WI38 (cell line): Measurements from ENCODE around the gene MEGF11.

Experiments
- H3K4me3 ChIP-seq: 2 replicates; pipeline ENCODE4 v1.5.1; 2011; ENCODE audit warnings: low read depth, mild to moderate bottlenecking, control low read depth, low read length
- TF ChIP-seq, protein P1 (sequence below): IDR thresholded peaks from 2 replicates; pipeline ENCODE4 v1.5.1; 2012; ENCODE audit warnings: low read depth, mild to moderate bottlenecking, control low read depth, low read length

Gene MEGF11

DNA sequence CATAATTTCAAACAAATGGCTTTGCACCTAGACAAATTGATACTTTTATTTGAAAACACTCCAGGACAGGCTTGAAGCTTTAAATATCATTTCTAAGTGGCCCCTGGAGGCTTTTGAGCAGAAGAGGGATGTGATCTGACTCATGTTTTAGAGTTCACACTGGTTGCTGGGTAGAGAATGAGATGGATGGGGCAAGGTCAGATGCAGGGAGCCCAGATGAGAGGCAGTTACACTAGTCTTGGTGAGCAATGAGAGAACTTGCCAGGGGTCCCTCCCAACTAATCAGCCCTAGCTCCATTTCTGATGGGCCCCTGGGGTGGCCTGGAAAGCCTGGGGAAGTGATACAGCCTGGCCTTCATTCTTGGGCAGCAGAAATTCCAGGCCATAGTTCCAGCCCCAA is 190.4 kb downstream of the MEGF11 start:
- TF ChIP-seq, protein P1, sequence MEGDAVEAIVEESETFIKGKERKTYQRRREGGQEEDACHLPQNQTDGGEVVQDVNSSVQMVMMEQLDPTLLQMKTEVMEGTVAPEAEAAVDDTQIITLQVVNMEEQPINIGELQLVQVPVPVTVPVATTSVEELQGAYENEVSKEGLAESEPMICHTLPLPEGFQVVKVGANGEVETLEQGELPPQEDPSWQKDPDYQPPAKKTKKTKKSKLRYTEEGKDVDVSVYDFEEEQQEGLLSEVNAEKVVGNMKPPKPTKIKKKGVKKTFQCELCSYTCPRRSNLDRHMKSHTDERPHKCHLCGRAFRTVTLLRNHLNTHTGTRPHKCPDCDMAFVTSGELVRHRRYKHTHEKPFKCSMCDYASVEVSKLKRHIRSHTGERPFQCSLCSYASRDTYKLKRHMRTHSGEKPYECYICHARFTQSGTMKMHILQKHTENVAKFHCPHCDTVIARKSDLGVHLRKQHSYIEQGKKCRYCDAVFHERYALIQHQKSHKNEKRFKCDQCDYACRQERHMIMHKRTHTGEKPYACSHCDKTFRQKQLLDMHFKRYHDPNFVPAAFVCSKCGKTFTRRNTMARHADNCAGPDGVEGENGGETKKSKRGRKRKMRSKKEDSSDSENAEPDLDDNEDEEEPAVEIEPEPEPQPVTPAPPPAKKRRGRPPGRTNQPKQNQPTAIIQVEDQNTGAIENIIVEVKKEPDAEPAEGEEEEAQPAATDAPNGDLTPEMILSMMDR = no peak
- H3K4me3 ChIP-seq = no peak overlapping the region

DNA sequence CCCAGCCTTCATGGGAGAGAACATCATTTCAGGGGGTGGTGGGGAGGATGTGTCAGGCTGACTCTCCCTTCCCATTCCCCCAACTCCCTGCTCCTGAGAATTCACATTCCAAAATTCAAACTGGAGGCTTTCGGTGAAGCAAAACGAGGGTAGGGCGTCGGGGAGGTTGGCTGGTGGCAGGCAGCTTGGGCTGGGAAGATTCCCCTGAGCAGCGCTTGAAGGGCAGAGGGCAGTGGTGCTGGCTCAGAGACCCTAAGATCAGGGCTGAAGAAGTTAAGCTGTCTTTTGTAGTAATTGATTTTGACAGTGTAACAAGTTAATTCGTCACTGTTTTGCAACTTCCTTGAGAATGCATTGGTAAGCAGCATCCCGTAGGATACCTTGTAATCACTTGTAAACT is 196.5 kb downstream of the MEGF11 start:
- TF ChIP-seq, protein P1 = no peak
- no peak overlapping the region for H3K4me3 ChIP-seq

DNA sequence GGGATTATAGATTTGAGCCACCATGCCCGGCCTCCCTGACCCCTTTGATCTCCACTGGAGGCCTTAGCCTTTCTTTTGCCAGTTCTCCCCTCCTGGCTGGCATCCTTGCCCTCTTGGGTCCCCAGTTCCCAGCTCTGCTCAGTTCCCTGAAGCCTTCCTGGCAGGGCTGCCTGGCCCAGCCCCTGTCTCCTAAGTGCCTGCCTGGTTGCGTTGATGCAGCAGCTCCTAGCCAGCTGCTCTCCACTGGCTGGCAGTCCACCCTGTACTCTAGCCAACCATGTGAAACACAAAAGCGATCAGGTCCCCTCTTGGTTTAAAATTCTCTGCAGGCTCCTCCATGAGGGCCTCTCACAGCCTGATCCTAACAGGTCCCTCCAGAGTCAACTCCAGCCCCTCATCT is 199.6 kb downstream of the MEGF11 start:
- no peak overlapping the region for H3K4me3 ChIP-seq
- TF ChIP-seq, protein P1 = no peak

DNA sequence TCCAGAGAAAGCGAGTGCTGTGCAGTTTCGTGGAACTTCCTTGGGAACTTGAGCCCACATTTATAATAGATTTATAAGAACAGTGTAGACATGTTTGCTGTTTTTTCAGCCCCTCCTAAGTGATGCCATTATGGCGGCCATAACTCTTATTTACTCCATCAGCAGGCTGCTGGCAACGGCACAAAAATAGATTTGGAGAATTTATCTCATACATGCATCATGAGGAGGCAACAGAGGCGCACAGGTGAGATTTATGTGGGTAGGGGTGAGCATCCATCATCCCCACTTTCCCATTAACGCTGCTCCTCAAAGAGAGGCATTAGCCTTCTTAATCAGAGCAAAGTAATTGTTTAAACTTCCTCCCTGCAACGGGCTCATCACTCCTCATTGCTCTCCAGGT is 201.7 kb downstream of the MEGF11 start:
- TF ChIP-seq, protein P1 = no peak

DNA sequence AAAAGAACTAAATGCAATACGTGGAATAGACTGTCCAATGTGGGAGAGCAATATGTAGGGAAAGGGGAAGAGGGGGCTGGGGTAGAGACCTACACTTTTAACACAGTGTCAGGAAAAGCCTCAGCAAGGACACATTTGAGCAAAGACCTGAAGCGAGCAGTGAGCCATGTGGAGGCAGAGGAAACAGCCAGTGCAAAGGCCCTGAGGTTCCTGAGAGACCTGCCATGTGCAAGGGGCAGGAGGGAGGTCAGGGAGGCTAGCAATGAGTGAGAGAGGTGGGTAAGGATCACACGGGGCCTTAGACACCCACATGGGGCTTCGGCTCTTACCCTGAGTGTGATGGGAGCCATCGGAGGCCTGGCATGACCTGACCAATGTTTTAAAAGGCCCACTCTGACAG is 203.3 kb downstream of the MEGF11 start:
- TF ChIP-seq, protein P1 = no peak
- H3K4me3 ChIP-seq = no peak overlapping the region

More for the DNA sequence above, 201.7 kb downstream of the MEGF11 start:
- H3K4me3 ChIP-seq = no peak overlapping the region

DNA sequence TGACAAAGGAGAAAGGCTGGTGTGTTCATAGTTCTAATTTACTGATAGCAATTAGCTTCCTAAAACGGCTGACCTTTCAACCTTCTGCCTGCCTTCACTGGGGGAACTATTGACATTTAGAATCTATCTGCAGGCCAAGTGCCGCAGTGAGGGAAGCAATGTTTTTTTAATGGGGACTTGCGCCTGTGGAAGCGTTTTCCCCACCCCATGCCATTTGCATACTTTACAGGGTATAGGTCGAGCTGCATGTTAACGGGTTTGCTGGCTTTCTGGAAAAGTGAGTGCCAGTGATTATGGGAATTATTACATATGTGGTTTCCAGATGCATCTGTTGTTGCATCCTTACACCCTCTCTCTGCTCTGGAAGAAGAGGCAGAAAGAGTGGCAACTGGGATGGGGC is 204.2 kb downstream of the MEGF11 start:
- TF ChIP-seq, protein P1 = no peak
- no peak overlapping the region for H3K4me3 ChIP-seq

DNA sequence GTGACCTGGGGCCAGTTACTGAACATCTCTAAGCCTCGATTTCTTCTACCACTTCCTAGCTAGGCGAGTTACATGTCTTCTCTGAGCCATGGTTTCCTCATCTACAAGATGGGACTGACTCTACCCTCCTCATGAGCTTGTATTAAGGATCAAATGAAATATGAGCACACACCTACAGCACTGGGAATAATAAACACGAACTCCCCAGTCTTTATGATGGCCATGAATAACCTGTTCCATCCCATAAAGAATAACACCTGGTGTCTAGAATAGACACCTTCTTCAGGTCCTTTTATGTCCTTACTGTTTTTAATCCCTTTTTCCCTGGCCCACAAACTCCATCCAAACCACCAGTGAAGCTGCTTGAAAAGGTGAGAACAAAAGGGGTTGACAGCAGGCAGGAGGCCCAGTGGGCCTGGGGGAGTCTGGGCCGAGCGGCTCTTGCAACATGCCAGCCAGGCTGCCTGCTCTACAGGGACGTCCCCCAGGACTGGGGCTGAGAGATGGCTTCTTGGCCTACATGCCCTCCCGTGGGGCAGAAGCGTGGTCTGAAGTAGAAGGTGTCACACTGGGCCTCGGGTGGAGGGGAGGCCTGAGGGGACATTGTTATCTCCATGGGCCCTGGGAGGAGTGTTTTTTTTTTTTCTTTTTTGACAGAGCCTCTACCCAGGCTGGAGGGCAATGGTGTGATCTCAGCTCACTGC is 206.1 kb downstream of the MEGF11 start:
- TF ChIP-seq, protein P1 = no peak
- H3K4me3 ChIP-seq = no peak overlapping the region
